Neural cell (in vitro differentiated cells): ENCODE measurements around the gene CAPN12. TPM values are rescaled to one million over a fixed set of nuclear protein-coding genes. Genes with fewer than 3 reads are reported as not detected.

Source experiments
- H2AFZ ChIP-seq: fragments of 200-600, 300-800 bp; sonication (generic), shearing (Covaris generic); 2 replicates; pipeline ENCODE4 v1.6.0; 2014; ENCODE audit warnings: low read depth, mild to moderate bottlenecking, antibody characterized with exemption, low read length, moderate library complexity
- H3F3A ChIP-seq: fragments of 200-600 bp; shearing (Covaris generic); 2 replicates; pipeline ENCODE4 v1.6.1; 2016; ENCODE audit warnings: mild to moderate bottlenecking, moderate library complexity, mixed read lengths, antibody characterized with exemption, low read length; ENCODE audit not compliant: insufficient read depth, poor library complexity, severe bottlenecking
- H3K27ac ChIP-seq: fragments of 200-600, 300-800 bp; sonication (generic), shearing (Covaris generic); 2 replicates; pipeline ENCODE4 v1.5.1; 2014; ENCODE audit warnings: mild to moderate bottlenecking, low read length, moderate library complexity
- H3K27me3 ChIP-seq: fragments of 300-800, 200-600 bp; sonication (generic), shearing (Covaris generic); 2 replicates; pipeline ENCODE4 v1.6.0; 2014; ENCODE audit warnings: mild to moderate bottlenecking, low read depth, low read length, moderate library complexity; ENCODE audit not compliant: insufficient read depth
- H3K36me3 ChIP-seq: fragments of 300-800, 200-600 bp; sonication (generic), shearing (Covaris generic); 2 replicates; pipeline ENCODE4 v1.5.1; 2014; ENCODE audit warnings: mild to moderate bottlenecking, antibody characterized with exemption, low read length, moderate library complexity; ENCODE audit not compliant: insufficient read depth
- H3K4me2 ChIP-seq: fragments of 300-800, 200-600 bp; sonication (generic), shearing (Covaris generic); 2 replicates; pipeline ENCODE4 v1.6.0; 2014; ENCODE audit warnings: mild to moderate bottlenecking, low read length
- H3K4me3 ChIP-seq: fragments of 300-800, 200-600 bp; sonication (generic), shearing (Covaris generic); 2 replicates; pipeline ENCODE4 v1.5.1; 2014; ENCODE audit warnings: mild to moderate bottlenecking, low read length, moderate library complexity
- H3K79me2 ChIP-seq: fragments of 200-600 bp; shearing (Covaris generic); replicated peaks from 2 replicates; pipeline ENCODE4 v1.6.0; 2014; ENCODE audit warnings: mild to moderate bottlenecking, low read length, moderate library complexity; ENCODE audit not compliant: insufficient read depth
- H3K9ac ChIP-seq: fragments of 300-800, 200-600 bp; sonication (generic), shearing (Covaris generic); 2 replicates; pipeline ENCODE4 v1.6.1; 2016; ENCODE audit warnings: mild to moderate bottlenecking, low read length, mixed read lengths
- H3K9me2 ChIP-seq: fragments of 200-600 bp; shearing (Covaris generic); 2 replicates; pipeline ENCODE4 v1.6.1; 2016; ENCODE audit warnings: mild to moderate bottlenecking, low read length, mixed read lengths; ENCODE audit not compliant: insufficient read depth
- H3K9me3 ChIP-seq: fragments of 200-600, 300-800 bp; sonication (generic), shearing (Covaris generic); 2 replicates; pipeline ENCODE4 v1.6.1; 2016; ENCODE audit warnings: mild to moderate bottlenecking, mixed run types, low read length, moderate library complexity, mixed read lengths
- H4K20me1 ChIP-seq: fragments of 200-600 bp; shearing (Covaris generic); 2 replicates; pipeline ENCODE4 v1.6.1; 2016; ENCODE audit warnings: mild to moderate bottlenecking, mixed run types; ENCODE audit not compliant: insufficient read depth
- EP300 ChIP-seq: fragments of 450-650 bp; conservative IDR thresholded peaks from 2 replicates; pipeline ENCODE4 v1.6.1; 2014; ENCODE audit warnings: antibody characterized with exemption, mild to moderate bottlenecking, moderate library complexity; ENCODE audit not compliant: poor library complexity, severe bottlenecking
- EZH2 ChIP-seq: fragments of 200-600, 300-800 bp; shearing (Covaris generic), sonication (generic); IDR thresholded peaks from 2 replicates; pipeline ENCODE4 v1.6.1; 2014; ENCODE audit warnings: antibody characterized with exemption, low read length, borderline replicate concordance, mild to moderate bottlenecking; ENCODE audit not compliant: insufficient read depth, poor library complexity, severe bottlenecking
- MXI1 ChIP-seq: fragments of 450-650 bp; conservative IDR thresholded peaks from 2 replicates; pipeline ENCODE4 v1.6.1; 2014; ENCODE audit warnings: antibody characterized with exemption, mild to moderate bottlenecking; ENCODE audit not compliant: poor library complexity, severe bottlenecking
- POLR2AphosphoS5 ChIP-seq: IDR thresholded peaks from 2 replicates; pipeline ENCODE4 v1.6.1; 2012
- RAD21 ChIP-seq: fragments of 450-650 bp; conservative IDR thresholded peaks from 2 replicates; pipeline ENCODE4 v1.6.1; 2014; ENCODE audit warnings: antibody characterized with exemption, mild to moderate bottlenecking, moderate library complexity
- REST ChIP-seq: IDR thresholded peaks from 2 replicates; pipeline ENCODE4 v1.6.1; 2012; ENCODE audit warnings: borderline replicate concordance
- SMC3 ChIP-seq: fragments of 450-650 bp; conservative IDR thresholded peaks from 2 replicates; pipeline ENCODE4 v1.6.1; 2014; ENCODE audit warnings: antibody characterized with exemption, mild to moderate bottlenecking, moderate library complexity; ENCODE audit not compliant: poor library complexity
- TAF1 ChIP-seq: IDR thresholded peaks from 2 replicates; pipeline ENCODE4 v1.6.1; 2012; ENCODE audit warnings: low read depth
- polyA plus RNA-seq: library from polyadenylated mRNA; depleted of rRNA; stranded (reverse); fragments of >200 nt; gene quantifications from 2 replicates; pipeline ENCODE4 v1.2.3, GENCODE V29; 2014
- TF ChIP-seq, protein P1 (sequence below): fragments of 450-650 bp; IDR thresholded peaks from 2 replicates; pipeline ENCODE4 v1.5.1; 2014; ENCODE audit warnings: antibody characterized with exemption, mild to moderate bottlenecking, moderate library complexity; ENCODE audit not compliant: poor library complexity, severe bottlenecking

CAPN12 gene
- polyA plus RNA-seq, 1 donor from 2014 or later, result not detected

GRCh38 chr19:38742296-38742695 lies 2.0 kb downstream of the CAPN12 start:
- no peaks in the 10 kb centered on the region for H3K9me3 ChIP-seq
- TF ChIP-seq EP300 (no peak), POLR2AphosphoS5 (no peak), MXI1 (no peak), TAF1 (no peak), EZH2 (no peak), SMC3 (no peak), REST (no peak), RAD21 (no peak)
- TF ChIP-seq, protein P1, sequence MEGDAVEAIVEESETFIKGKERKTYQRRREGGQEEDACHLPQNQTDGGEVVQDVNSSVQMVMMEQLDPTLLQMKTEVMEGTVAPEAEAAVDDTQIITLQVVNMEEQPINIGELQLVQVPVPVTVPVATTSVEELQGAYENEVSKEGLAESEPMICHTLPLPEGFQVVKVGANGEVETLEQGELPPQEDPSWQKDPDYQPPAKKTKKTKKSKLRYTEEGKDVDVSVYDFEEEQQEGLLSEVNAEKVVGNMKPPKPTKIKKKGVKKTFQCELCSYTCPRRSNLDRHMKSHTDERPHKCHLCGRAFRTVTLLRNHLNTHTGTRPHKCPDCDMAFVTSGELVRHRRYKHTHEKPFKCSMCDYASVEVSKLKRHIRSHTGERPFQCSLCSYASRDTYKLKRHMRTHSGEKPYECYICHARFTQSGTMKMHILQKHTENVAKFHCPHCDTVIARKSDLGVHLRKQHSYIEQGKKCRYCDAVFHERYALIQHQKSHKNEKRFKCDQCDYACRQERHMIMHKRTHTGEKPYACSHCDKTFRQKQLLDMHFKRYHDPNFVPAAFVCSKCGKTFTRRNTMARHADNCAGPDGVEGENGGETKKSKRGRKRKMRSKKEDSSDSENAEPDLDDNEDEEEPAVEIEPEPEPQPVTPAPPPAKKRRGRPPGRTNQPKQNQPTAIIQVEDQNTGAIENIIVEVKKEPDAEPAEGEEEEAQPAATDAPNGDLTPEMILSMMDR, result no peak
- H3K4me2 ChIP-seq, result no peak overlapping the region
- H2AFZ ChIP-seq, result no peak overlapping the region
- H3K4me3 ChIP-seq, result no peak overlapping the region
- H4K20me1 ChIP-seq, result no peaks in the 10 kb centered on the region
- no peaks in the 10 kb centered on the region for H3F3A ChIP-seq
- no peaks in the 10 kb centered on the region for H3K27me3 ChIP-seq
- H3K27ac ChIP-seq, result no peak overlapping the region
- H3K9ac ChIP-seq, result no peak overlapping the region
- no peaks in the 10 kb centered on the region for H3K9me2 ChIP-seq
- no peaks in the 10 kb centered on the region for H3K36me3 ChIP-seq
- no peaks in the 10 kb centered on the region for H3K79me2 ChIP-seq

GRCh38 chr19:38741670-38742069 lies 2.6 kb downstream of the CAPN12 start:
- Histone ChIP-seq H3K4me2 (no peak overlapping the region), H3K27ac (no peak overlapping the region), H2AFZ (no peak overlapping the region), H3K9me3 (no peaks in the 10 kb centered on the region), H3K79me2 (no peaks in the 10 kb centered on the region), H3K4me3 (no peak overlapping the region), H3F3A (no peaks in the 10 kb centered on the region), H3K27me3 (peaks cover 4% of the 10 kb centered on the region), H4K20me1 (no peaks in the 10 kb centered on the region), H3K36me3 (no peaks in the 10 kb centered on the region), H3K9ac (no peak overlapping the region), H3K9me2 (no peaks in the 10 kb centered on the region)
- TF ChIP-seq POLR2AphosphoS5 (no peak), REST (no peak), MXI1 (no peak), EP300 (no peak), EZH2 (no peak), RAD21 (no peak), TAF1 (no peak), SMC3 (no peak)
- TF ChIP-seq, protein P1, result no peak
